ENCODE measurements around the gene PTH1R.

DNA sequence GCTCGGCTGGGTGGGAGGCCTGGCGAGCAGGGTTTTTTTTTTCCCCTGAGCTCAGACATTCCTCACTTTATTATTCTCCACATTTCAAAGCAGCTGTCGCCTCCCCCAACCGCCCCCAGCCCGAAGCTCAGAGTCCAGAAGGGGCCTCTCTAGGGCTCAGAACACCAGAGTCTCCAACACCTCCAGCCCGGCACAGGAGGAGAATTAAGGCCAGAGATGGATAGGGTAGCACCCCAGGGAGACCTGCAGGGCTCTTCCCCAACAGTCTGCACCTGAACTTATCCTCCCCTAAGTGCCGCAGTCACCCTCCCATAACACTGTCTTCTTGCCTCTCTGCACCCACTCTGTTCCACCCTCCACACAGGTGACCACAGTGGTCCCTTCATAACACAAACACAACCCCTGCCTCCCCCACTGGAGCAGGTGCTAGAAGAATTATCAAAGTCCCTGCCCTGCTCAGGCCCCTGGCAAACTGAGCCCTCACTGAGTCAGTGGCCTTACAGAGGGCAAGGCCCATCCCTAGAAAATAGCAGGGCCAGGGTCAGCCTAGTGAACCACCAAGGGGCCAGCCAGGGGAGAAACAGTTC lies 28.4 kb upstream of the PTH1R start:
- no peak for TF ChIP-seq EZH2phosphoT487 (IDR thresholded peaks at IDR 0.05; ENCODE audit: borderline replicate concordance, low read length)
- TF ChIP-seq, protein P1, sequence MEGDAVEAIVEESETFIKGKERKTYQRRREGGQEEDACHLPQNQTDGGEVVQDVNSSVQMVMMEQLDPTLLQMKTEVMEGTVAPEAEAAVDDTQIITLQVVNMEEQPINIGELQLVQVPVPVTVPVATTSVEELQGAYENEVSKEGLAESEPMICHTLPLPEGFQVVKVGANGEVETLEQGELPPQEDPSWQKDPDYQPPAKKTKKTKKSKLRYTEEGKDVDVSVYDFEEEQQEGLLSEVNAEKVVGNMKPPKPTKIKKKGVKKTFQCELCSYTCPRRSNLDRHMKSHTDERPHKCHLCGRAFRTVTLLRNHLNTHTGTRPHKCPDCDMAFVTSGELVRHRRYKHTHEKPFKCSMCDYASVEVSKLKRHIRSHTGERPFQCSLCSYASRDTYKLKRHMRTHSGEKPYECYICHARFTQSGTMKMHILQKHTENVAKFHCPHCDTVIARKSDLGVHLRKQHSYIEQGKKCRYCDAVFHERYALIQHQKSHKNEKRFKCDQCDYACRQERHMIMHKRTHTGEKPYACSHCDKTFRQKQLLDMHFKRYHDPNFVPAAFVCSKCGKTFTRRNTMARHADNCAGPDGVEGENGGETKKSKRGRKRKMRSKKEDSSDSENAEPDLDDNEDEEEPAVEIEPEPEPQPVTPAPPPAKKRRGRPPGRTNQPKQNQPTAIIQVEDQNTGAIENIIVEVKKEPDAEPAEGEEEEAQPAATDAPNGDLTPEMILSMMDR (IDR thresholded peaks at IDR 0.05; ENCODE audit: low read depth, low read length, poor library complexity, severe bottlenecking): no peak
